Panc1 (cell line): ENCODE measurements around the gene SCGB1A1.

Source experiments
- TF ChIP-seq, protein P1 (sequence below): fragments of 450-650 bp; IDR thresholded peaks from 2 replicates; pipeline ENCODE4 v1.5.1; 2017; ENCODE audit warnings: mild to moderate bottlenecking
- TF ChIP-seq, protein P2 (sequence below), 2 experiments: IDR thresholded peaks; 2 replicates each; pipeline ENCODE4 v1.6.1; 2011 to 2012; ENCODE audit warnings: low read depth in 2 of 2, control low read depth in 1 of 2, low read length in 1 of 2, mild to moderate bottlenecking in 1 of 2, moderate library complexity in 1 of 2; ENCODE audit not compliant: insufficient read depth in 1 of 2

DNA sequence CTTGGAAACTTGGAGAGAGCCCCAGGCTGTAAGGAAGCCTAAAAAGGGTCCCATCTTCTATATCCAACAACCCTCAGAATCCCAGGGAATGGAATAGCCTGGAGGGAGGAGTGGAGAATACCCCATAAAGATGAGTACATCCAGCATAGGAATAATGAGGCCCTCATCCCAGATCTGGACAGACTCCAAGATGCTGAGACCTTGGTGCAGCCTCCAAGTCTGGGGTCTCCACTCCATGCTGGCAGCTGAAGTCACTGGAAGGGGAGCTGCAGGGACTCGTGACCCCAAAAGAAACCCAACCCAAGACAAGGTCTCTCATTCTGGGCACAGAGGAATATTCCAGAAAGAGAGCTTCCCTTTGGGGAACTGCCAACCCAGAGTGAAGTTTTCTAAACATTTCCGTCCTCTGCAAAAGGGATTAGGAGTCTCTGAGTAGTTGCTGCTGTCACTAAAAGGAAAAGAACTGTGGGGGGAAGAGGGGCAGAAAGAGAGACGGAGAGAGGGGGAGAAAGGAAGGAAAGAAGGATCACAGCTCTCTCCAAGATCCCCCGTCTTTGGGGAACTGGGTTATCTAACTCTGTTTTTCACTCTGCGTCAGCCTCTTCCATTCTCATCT, 589 bp downstream of the SCGB1A1 start:
- TF ChIP-seq, protein P1, sequence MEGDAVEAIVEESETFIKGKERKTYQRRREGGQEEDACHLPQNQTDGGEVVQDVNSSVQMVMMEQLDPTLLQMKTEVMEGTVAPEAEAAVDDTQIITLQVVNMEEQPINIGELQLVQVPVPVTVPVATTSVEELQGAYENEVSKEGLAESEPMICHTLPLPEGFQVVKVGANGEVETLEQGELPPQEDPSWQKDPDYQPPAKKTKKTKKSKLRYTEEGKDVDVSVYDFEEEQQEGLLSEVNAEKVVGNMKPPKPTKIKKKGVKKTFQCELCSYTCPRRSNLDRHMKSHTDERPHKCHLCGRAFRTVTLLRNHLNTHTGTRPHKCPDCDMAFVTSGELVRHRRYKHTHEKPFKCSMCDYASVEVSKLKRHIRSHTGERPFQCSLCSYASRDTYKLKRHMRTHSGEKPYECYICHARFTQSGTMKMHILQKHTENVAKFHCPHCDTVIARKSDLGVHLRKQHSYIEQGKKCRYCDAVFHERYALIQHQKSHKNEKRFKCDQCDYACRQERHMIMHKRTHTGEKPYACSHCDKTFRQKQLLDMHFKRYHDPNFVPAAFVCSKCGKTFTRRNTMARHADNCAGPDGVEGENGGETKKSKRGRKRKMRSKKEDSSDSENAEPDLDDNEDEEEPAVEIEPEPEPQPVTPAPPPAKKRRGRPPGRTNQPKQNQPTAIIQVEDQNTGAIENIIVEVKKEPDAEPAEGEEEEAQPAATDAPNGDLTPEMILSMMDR = no peak
- TF ChIP-seq, protein P2, sequence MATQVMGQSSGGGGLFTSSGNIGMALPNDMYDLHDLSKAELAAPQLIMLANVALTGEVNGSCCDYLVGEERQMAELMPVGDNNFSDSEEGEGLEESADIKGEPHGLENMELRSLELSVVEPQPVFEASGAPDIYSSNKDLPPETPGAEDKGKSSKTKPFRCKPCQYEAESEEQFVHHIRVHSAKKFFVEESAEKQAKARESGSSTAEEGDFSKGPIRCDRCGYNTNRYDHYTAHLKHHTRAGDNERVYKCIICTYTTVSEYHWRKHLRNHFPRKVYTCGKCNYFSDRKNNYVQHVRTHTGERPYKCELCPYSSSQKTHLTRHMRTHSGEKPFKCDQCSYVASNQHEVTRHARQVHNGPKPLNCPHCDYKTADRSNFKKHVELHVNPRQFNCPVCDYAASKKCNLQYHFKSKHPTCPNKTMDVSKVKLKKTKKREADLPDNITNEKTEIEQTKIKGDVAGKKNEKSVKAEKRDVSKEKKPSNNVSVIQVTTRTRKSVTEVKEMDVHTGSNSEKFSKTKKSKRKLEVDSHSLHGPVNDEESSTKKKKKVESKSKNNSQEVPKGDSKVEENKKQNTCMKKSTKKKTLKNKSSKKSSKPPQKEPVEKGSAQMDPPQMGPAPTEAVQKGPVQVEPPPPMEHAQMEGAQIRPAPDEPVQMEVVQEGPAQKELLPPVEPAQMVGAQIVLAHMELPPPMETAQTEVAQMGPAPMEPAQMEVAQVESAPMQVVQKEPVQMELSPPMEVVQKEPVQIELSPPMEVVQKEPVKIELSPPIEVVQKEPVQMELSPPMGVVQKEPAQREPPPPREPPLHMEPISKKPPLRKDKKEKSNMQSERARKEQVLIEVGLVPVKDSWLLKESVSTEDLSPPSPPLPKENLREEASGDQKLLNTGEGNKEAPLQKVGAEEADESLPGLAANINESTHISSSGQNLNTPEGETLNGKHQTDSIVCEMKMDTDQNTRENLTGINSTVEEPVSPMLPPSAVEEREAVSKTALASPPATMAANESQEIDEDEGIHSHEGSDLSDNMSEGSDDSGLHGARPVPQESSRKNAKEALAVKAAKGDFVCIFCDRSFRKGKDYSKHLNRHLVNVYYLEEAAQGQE (IDR thresholded peaks at IDR 0.05; ENCODE audit: insufficient read depth in 1 of 2, low read depth in 2 of 2, low read length in 1 of 2) = no peak
